Left cardiac atrium (tissue), 4 donors: ENCODE results near the gene DEFB113. TPM values are rescaled to one million over a fixed set of nuclear protein-coding genes. Genes with fewer than 3 reads are reported as not detected.

Experiments used
- ATAC-seq, 2 donors: fragments of 200-7000 bp; cut with Tn5 transposase; one replicate each; pipeline ENCODE4 v1.9.1; 2020; ENCODE audit warnings: mild to moderate bottlenecking in 2 of 2, moderate library complexity in 2 of 2
- DNase-seq: peaks from one replicate; pipeline ENCODE4 v3.0.0-alpha.2; 2020
- intact Hi-C, 2 donors: fragments of 100-400 bp; cut with DNase I; formaldehyde crosslinking; loops; one replicate each; pipeline versions ENCODE4 v1.14.1 to v1.15.1; 2022 to 2023
- total RNA-seq, 2 donors: library from RNA; stranded (reverse); fragmentation: NEBNext Ultra II Directional; extraction: Animal tissue kit (Norgen Biotek cat#: 25700); gene quantifications; one replicate each; pipeline ENCODE4 v1.2.1, GENCODE V29; 2021
- donor health status: DM: no; HTN: yes; CAD: no.
- donor health status: DM: no; HTN: yes; CAD: no; lungs with severe emphysema.
- donor health status: DM: yes; HTN: yes; CAD: no.
- donor health status: Dilated cardiomyopathy.

DEFB113 gene
- total RNA-seq, 2 donors from 2014 or later, result not detected

DNA sequence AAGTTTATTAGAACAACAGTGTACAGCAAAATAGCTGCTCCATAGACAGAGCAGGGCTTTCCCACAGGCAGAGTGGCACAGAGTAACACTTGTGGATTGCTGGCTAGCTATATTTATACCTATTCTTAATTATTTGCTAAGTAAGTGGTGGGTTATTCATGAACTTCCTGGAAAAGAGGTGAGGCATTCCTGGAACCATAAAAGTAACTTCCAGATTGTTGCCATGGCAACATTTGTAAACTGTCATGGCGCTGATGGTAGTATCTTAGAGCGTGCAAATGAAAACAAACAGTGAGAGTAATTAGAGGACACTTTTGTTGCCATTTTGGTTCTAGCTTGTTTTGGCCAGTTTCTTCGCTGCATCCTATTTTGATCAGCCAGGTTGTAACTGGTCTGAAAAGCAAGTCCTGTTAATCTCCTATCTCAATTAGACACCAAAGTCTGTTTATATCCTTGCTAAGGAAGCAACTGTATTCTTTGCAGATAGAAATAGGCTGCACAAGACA lies 29.4 kb downstream of the DEFB113 start:
- intact Hi-C loops, result no loop called here
- no peak for DNase-seq
- peak in 1 of 2 donors; percentile 61 for ATAC-seq

DNA sequence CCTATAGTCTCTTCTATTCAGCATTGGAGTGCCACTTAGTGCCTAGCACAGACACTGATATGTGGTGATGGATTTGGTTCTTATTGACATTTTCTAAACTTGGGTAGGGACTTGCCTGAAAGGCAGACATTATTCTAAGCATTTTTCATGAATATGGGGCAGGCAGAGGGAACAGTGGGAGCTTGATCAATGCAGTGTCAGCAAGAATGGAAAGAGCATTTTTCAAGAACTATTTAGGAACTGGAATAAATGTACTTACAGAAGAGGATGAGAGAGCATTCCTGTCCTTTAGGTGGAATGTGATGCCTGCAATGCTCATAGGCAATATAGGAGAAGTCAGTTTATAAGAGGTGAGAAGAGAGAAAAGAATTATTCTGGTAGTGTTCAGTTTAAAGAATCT lies 31.6 kb downstream of the DEFB113 start:
- ATAC-seq, result no peak
- no peak for DNase-seq
- intact Hi-C loops, result no loop called here

DNA sequence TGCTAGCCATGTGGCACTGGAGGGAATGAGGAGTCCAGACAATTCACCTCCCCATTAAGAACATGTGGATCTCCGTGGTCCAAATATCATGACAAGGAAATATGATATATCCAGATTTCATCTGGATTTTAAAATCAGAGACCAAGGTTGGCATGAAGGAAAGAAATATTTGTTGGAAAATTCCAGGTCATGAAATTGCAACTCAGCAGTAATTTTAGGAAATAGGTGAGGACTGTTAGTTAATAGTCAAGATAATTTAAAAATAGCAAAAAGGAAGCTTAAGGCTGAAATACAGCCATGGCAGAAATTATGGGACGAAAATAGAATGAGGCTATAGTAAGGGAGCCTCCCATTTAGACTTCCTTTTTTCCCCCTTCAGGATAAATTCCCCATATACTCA lies 32.4 kb downstream of the DEFB113 start:
- ATAC-seq (no peak), DNase-seq (no peak)
- intact Hi-C loops, result no loop called here

DNA sequence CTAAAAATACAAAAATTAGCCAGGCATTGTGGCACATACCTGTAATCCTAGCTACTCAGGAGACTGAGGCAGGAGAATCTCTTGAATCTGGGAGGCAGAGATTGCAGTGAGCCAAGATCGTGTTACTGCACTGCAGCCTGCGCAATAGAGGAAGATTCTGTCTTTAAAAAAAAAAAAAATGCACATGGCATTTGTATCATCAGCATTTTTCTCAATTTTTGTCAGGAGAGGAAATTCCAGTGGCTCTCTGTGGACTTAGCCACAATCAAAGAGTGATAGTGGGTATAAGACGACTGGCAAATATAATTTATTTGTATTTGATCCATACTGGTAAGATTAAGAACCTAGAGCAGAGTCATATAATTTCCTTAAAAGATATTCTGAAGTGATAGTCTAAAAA lies 34.0 kb downstream of the DEFB113 start:
- ATAC-seq (no peak), DNase-seq (no peak)
- intact Hi-C loops, result no loop called here

DNA sequence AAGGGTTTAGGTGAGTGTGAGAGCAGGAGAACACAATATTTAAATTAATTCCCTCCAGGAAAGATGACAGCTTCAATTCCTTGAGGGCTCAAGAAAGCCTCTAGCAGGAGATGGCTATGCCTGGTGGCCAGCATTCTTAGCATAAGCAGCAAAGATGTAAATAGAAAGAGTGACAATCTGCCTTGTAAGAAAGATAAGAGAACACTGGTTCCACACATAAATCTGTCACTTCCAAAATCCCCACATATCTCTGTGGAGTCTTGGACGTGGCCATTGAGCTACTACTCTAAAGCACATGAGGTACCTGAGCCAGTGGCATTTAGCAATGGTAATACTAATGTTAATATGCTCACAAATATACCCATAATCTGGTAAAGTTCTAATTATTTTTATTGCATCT lies 34.7 kb downstream of the DEFB113 start:
- intact Hi-C loops, result no loop called here
- DNase-seq (no peak), ATAC-seq (no peak)

DNA sequence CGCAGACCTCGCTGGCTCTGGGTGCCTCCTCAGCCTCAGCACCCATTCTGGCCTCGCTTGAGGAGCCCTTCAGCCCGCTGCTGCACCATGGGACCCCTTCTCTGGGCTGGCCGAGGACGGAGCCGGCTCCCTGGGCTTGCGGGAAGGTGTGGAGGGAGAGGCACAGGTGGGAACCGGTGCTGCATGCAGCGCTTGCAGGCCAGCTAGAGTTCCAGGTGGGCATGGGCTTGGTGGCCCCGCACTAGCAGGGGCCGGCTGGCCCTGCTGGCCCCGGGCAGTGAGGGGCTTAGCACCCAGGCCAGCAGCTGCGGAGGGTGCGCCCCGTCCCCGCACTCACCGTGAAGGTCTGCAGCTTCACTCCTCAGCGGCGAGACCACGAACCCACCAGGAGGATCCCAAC lies 35.9 kb downstream of the DEFB113 start:
- intact Hi-C loops, result no loop called here
- ATAC-seq (no peak), DNase-seq (no peak)

DNA sequence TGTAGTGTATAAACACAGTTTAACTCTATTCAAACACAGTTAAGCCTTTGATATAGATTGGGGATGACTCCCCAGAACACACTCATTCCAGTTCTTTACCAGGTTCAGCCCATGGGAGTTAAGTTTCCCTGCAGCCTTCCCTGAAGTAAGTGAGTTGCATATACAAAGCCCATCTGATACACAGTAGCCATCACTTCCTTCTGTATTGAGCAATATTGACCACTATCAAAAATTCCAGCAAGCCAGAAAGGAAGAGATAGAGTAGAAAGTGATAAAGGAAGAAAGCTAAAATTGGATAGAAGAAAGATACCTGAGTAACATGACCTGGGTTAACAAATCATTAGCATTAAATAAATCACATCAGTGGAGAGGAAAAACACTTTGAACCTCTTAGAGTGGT lies 40.1 kb downstream of the DEFB113 start:
- ATAC-seq (no peak), DNase-seq (no peak)
- intact Hi-C loops, result no loop called here

DNA sequence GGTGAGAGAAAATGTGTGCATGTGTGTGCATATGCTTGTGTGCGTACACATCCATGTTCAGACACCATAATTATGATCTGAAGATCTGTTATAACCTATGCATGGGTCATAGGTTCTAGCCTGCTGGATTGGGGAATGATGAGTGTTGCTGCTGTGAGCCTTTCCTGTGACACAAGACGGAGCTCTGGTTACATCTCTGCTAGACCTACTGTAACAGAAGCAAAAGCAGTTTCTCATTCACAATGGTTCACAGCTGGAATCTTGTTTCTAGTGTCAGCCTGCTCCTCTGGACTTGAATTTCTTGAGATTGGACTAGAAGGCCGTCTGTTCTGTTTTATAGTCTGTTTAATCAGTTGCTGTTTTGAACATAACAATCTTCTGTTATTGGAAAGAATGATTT lies 45.6 kb downstream of the DEFB113 start:
- ATAC-seq (no peak), DNase-seq (no peak)
- intact Hi-C loops, result no loop called here

DNA sequence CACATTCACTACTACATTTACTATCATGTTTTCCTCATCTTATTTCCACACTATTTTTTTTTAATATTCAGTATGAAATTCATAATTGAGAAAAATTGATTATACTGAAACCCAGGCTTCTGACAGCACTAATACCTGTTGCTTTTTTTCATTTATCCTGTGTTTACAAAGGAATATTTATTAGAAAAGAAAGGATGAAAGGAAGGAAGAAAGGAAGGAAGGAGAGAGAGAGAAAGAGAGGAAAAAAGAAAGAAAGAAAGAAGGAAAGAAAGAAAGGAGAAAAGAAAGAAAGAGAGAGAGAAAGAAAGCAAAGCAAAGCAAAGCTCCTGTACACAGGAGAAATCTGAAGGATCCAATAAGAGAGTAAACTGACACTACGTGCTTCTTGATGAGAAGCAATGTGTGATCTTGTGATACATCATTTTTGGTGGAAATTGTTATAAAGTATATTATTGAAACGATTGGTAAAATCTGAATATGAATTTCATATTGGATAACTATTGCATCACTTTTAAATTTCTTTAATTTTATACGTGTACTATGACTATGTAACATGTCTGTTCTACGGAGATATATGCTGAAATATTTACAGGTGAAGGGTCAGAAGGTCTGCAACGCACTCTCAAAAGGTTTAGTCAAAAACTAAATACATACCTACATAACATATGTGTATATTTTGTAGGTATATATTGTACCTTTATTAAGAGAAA lies 49.3 kb downstream of the DEFB113 start:
- ATAC-seq (no peak), DNase-seq (no peak)
- intact Hi-C loops, result no loop called here

DNA sequence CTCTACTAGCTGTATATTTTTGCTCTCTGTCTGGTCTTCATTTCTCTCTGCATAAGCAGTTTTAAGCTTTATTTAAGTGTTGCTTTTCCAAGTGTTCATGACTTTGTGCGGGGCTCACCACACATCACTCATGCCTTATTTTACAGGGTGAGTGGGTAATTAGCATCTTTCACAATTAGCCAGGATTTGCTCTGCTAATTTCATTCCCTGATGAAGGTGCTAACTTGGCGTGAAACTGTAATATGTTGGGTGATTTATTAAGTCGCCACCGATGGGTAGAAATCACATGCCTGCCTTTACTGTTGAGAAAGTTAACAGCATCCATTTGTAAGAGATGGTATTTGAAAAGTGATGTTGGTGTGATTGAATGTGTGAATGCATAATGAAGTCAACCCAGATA lies 50.2 kb downstream of the DEFB113 start:
- ATAC-seq (no peak), DNase-seq (no peak)
- intact Hi-C loops, result no loop called here

DNA sequence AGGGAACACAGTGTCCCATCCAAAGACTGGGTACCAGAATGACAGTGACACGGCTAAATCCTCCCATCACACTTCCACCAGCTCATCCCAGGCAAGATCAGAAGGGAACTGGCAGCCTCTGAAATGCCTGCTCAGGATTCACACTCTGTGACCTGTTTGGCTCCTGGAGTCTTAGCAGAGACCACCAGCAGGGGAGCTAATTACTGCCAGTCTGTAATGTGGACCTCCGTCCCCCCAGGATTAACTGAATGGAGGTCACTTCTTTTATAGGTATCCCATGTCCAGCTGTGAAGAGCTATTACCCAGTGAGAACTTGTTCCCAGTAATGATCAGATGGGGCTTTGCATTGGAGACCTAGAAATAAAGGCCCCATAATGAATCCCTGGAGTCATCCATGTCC lies 50.6 kb downstream of the DEFB113 start:
- intact Hi-C loops, result no loop called here
- ATAC-seq (peak in 1 of 2 donors; percentile 34), DNase-seq (no peak)

Other genes starting within 250 kb of the DEFB113 start
- not detected for gene CRISP3, start 225.2 kb downstream of the DEFB113 start, total RNA-seq
- not detected for gene PGK2, start 182.3 kb downstream of the DEFB113 start, total RNA-seq
- not detected for gene CRISP1, start 103.1 kb downstream of the DEFB113 start, total RNA-seq
- gene DEFB114, start 5.5 kb downstream of the DEFB113 start, total RNA-seq, result not detected
- gene DEFB110, start 52.4 kb upstream of the DEFB113 start, total RNA-seq, result not detected
- gene DEFB112, start 80.3 kb upstream of the DEFB113 start, total RNA-seq, result not detected